Trophoblast cell (in vitro differentiated cells and primary cell): ENCODE measurements around the gene KLHDC9.

Experiments used
- DNase-seq, 2 donors: peaks; one replicate each; pipeline ENCODE4 v3.0.0-alpha.2; 2016
- H2AFZ ChIP-seq: 2 replicates; pipeline ENCODE4 v1.6.1; 2013; ENCODE audit warnings: low read length, moderate library complexity, mild to moderate bottlenecking; ENCODE audit not compliant: insufficient read depth, poor library complexity
- H2AK5ac ChIP-seq: 2 replicates; pipeline ENCODE4 v1.6.1; 2013; ENCODE audit warnings: mild to moderate bottlenecking, low read length
- H2BK120ac ChIP-seq: 2 replicates; pipeline ENCODE4 v1.6.1; 2013; ENCODE audit warnings: low read length, mild to moderate bottlenecking, moderate library complexity; ENCODE audit not compliant: insufficient read depth, poor library complexity
- H2BK12ac ChIP-seq: 2 replicates; pipeline ENCODE4 v1.6.1; 2013; ENCODE audit warnings: mild to moderate bottlenecking, low read length, moderate library complexity
- H2BK5ac ChIP-seq: 2 replicates; pipeline ENCODE4 v1.6.1; 2013; ENCODE audit warnings: low read length, low read depth, moderate library complexity, mild to moderate bottlenecking; ENCODE audit not compliant: poor library complexity
- H3K14ac ChIP-seq: 2 replicates; pipeline ENCODE4 v1.6.1; 2013; ENCODE audit warnings: mild to moderate bottlenecking, low read length
- H3K18ac ChIP-seq: 2 replicates; pipeline ENCODE4 v1.6.1; 2013; ENCODE audit warnings: mild to moderate bottlenecking, low read length
- H3K23ac ChIP-seq: 2 replicates; pipeline ENCODE4 v1.6.1; 2013; ENCODE audit warnings: low read length
- H3K27ac ChIP-seq: 2 replicates; pipeline ENCODE4 v1.5.1; 2013; ENCODE audit warnings: low read depth, mild to moderate bottlenecking, inconsistent platforms, low read length, moderate library complexity
- H3K27me3 ChIP-seq: 2 replicates; pipeline ENCODE4 v1.6.1; 2013; ENCODE audit warnings: inconsistent platforms, mild to moderate bottlenecking, low read length, moderate library complexity; ENCODE audit not compliant: insufficient read depth
- H3K36me3 ChIP-seq, 2 experiments: 1 replicate in 1 of 2; 2 replicates in 1 of 2; pipeline ENCODE4 v1.6.1; 2013; ENCODE audit warnings: low read length in 2 of 2, mild to moderate bottlenecking in 2 of 2, moderate library complexity in 1 of 2; ENCODE audit not compliant: insufficient read depth in 2 of 2, control insufficient read depth in 1 of 2
- H3K4ac ChIP-seq: 2 replicates; pipeline ENCODE4 v1.6.1; 2013; ENCODE audit warnings: low read depth, mild to moderate bottlenecking, low read length, moderate library complexity
- H3K4me1 ChIP-seq, 2 experiments: 1 replicate in 1 of 2; 2 replicates in 1 of 2; pipeline ENCODE4 v1.6.1; 2013; ENCODE audit warnings: low read length in 2 of 2, mild to moderate bottlenecking in 2 of 2, moderate library complexity in 1 of 2; ENCODE audit not compliant: insufficient read depth in 2 of 2, control insufficient read depth in 1 of 2
- H3K4me2 ChIP-seq: 2 replicates; pipeline ENCODE4 v1.6.1; 2013; ENCODE audit warnings: inconsistent platforms, mild to moderate bottlenecking, low read length, moderate library complexity
- H3K4me3 ChIP-seq: 2 replicates; pipeline ENCODE4 v1.5.1; 2013; ENCODE audit warnings: mild to moderate bottlenecking, low read depth, low read length, inconsistent platforms
- H3K79me1 ChIP-seq: one replicate; pipeline ENCODE4 v1.6.1; 2013; ENCODE audit warnings: low read length
- H3K79me2 ChIP-seq: 2 replicates; pipeline ENCODE4 v1.6.1; 2013; ENCODE audit warnings: low read length, mild to moderate bottlenecking; ENCODE audit not compliant: control insufficient read depth, insufficient read depth, poor library complexity
- H3K9ac ChIP-seq: 2 replicates; pipeline ENCODE4 v1.6.1; 2013; ENCODE audit warnings: mild to moderate bottlenecking, low read length
- H3K9me3 ChIP-seq: 2 replicates; pipeline ENCODE4 v1.6.1; 2013; ENCODE audit warnings: low read depth, mild to moderate bottlenecking, control low read depth, inconsistent platforms, low read length; ENCODE audit not compliant: insufficient read depth
- H4K12ac ChIP-seq: 2 replicates; pipeline ENCODE4 v1.6.1; 2013; ENCODE audit warnings: low read depth, mild to moderate bottlenecking, low read length, moderate library complexity
- H4K8ac ChIP-seq: 2 replicates; pipeline ENCODE4 v1.6.1; 2013; ENCODE audit warnings: low read depth, mild to moderate bottlenecking, low read length, moderate library complexity
- H4K91ac ChIP-seq: one replicate; pipeline ENCODE4 v1.6.1; 2013; ENCODE audit warnings: low read depth, mild to moderate bottlenecking, low read length, moderate library complexity
- WGBS: extraction: QIAGEN DNeasy Blood & Tissue Kit; methylation state at CpG from one replicate; pipeline ENCODE4 v1.1.7; 2013; ENCODE audit warnings: missing lambda C conversion rate; ENCODE audit not compliant: insufficient read length, insufficient coverage; ENCODE audit errors: extremely low coverage; 5-methylcytosine and 5-hydroxymethylcytosine counted together

Gene KLHDC9

DNA sequence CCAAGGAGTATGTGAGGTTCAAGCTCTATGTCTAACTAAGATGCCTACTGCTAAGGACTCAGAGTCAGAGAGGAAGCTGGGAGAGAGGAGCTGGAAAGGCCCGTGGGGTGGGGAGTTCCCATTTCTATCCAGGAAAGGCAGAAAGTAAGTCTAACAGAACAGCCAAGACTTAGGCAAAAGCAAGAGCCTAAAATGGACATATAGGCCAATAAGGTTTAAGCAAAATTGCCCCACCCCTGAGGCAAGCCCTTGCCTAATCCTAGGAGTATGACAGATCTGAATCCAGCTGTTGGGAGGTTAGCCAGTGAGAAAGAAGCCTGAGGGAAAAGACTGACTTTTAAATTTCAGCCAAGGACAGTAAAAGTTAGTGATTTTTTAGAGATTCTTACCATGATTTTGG, 1.6 kb upstream of the KLHDC9 start:
- Histone ChIP-seq H3K4me1 (peaks cover 27 to 29% of the 10 kb centered on the region in 2 experiments), H4K12ac (no peak overlapping the region), H3K4ac (no peak overlapping the region), H3K18ac (no peak overlapping the region), H2BK5ac (peak overlapping the region; percentile 13), H3K9me3 (no peaks in the 10 kb centered on the region), H3K14ac (no peak overlapping the region), H3K4me3 (no peak overlapping the region), H2AK5ac (peak overlapping the region; percentile 45), H3K27me3 (no peaks in the 10 kb centered on the region), H2AFZ (no peak overlapping the region), H3K23ac (no peak overlapping the region), H2BK120ac (no peak overlapping the region), H3K27ac (no peak overlapping the region), H2BK12ac (peak overlapping the region; percentile 63), H3K9ac (no peak overlapping the region), H3K4me2 (no peak overlapping the region), H3K36me3 (peaks cover 5 to 12% of the 10 kb centered on the region in 2 experiments), H3K79me2 (peaks cover 3% of the 10 kb centered on the region), H4K91ac (peak overlapping the region; percentile 63), H3K79me1 (peaks cover 25% of the 10 kb centered on the region), H4K8ac (no peak overlapping the region)
- DNase-seq, result peak; percentile 72 to 86
- no CpG with 5 or more reads among the region's 1 CpG for WGBS

DNA sequence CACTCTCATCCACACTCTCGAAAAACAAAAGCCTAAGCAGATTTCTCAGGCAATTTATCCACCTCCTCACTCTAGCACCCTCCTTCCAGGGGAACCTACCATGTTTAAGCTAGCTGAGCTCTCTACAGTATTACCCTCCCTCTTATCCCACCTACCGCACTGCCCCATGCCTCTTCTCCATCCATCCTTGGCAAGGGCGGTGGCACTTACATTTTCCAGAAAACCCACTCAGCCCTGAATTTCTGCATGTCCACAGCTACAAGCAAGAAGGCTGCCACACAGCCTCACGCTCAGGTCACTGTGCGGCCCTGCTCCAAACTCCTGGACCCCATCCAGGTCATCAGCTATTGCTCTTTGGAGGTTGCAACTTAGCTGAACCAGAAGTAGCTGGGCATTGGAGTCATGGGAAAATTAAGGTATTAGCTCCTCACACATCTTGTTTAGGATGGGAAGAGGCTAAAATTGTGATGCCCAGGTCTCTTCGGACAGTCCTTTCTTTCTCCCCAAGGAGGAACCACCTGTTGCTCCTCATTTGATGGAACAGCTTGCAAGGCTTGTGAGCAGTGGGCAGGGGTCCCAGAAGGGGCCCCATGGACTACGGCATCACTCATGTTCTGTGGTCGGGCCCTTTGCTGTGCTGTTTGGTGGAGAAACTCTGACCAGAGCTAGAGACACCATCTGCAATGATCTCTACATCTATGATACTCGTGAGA, 1.1 kb downstream of the KLHDC9 start:
- Histone ChIP-seq H4K12ac (peak overlapping the region; percentile 56), H3K27me3 (no peaks in the 10 kb centered on the region), H3K9ac (no peak overlapping the region), H3K27ac (no peak overlapping the region), H3K79me2 (peaks cover 3% of the 10 kb centered on the region), H3K4me3 (no peak overlapping the region), H3K23ac (no peak overlapping the region), H3K14ac (no peak overlapping the region), H4K8ac (peak overlapping the region; percentile 69), H3K18ac (peak overlapping the region; percentile 21), H3K36me3 (peaks cover 12 to 21% of the 10 kb centered on the region in 2 experiments), H2AFZ (no peak overlapping the region), H4K91ac (no peak overlapping the region), H2BK5ac (no peak overlapping the region), H2BK12ac (no peak overlapping the region), H3K4me1 (peaks cover 9 to 11% of the 10 kb centered on the region in 2 experiments), H2BK120ac (no peak overlapping the region), H3K79me1 (peaks cover 12% of the 10 kb centered on the region), H3K4me2 (peak overlapping the region; percentile 92), H3K9me3 (no peaks in the 10 kb centered on the region), H2AK5ac (no peak overlapping the region), H3K4ac (no peak overlapping the region)
- no peak for DNase-seq
- no CpG with 5 or more reads among the region's 9 CpGs for WGBS

DNA sequence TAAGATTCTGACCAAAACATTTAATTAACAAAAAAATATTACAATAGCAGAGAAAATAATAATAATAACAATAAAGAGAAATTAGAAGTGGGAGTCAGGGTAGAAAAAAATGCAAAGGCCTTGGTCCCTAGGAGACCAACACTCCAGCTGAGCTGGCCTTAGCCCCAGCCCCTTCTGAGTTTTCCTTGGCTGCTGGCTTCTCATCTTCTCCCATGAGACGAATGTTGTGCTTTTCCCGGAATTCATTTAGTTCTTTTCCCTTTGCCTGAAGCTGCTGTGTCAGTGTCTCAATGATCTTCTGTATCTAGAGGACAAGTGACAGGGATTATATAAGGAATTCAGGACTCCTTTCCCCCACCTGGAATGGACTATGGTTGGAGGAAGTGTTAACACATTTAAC, 2.4 kb downstream of the KLHDC9 start:
- H3K79me1 ChIP-seq, result peaks cover 10% of the 10 kb centered on the region
- H3K4me3 ChIP-seq, result no peak overlapping the region
- H4K91ac ChIP-seq, result no peak overlapping the region
- H2AFZ ChIP-seq, result no peak overlapping the region
- no peaks in the 10 kb centered on the region for H3K9me3 ChIP-seq
- H4K8ac ChIP-seq, result no peak overlapping the region
- H3K18ac ChIP-seq, result no peak overlapping the region
- no peak overlapping the region for H2BK120ac ChIP-seq
- H3K4ac ChIP-seq, result no peak overlapping the region
- peaks cover 9 to 11% of the 10 kb centered on the region in 2 experiments for H3K4me1 ChIP-seq
- H3K27ac ChIP-seq, result no peak overlapping the region
- no peak overlapping the region for H2BK5ac ChIP-seq
- H3K9ac ChIP-seq, result no peak overlapping the region
- H4K12ac ChIP-seq, result no peak overlapping the region
- WGBS, result no CpG with 5 or more reads among the region's 2 CpGs
- H3K27me3 ChIP-seq, result no peaks in the 10 kb centered on the region
- no peak for DNase-seq
- H2AK5ac ChIP-seq, result no peak overlapping the region
- no peak overlapping the region for H3K14ac ChIP-seq
- no peak overlapping the region for H2BK12ac ChIP-seq
- H3K23ac ChIP-seq, result no peak overlapping the region
- no peak overlapping the region for H3K4me2 ChIP-seq
- H3K36me3 ChIP-seq, result peaks cover 12 to 21% of the 10 kb centered on the region in 2 experiments
- peaks cover 3% of the 10 kb centered on the region for H3K79me2 ChIP-seq

DNA sequence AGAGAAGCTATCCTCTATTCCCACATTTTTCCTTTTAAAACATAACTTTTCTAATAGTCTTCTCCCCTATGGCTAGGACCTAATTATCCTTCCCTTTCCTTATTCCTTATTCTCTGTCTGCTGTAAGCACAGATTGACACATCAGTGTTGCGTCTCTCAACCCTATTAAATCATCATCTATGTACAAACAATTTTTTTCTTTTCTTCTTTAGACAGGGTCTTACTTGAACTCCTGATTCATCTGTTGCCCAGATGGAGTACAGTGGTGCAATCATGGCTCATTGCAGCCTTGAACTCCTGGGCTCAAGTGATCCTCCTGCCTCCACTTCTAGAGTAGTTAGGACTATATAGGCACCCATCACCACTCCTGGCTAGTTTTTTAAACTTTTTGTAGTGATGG, 8.3 kb downstream of the KLHDC9 start:
- H3K4me1 ChIP-seq, result no peaks in the 10 kb centered on the region
- no peak for DNase-seq
- no peak overlapping the region for H3K9ac ChIP-seq
- no peaks in the 10 kb centered on the region for H3K79me2 ChIP-seq
- H3K27me3 ChIP-seq, result no peaks in the 10 kb centered on the region
- H2AFZ ChIP-seq, result no peak overlapping the region
- H3K18ac ChIP-seq, result no peak overlapping the region
- peaks cover 9 to 14% of the 10 kb centered on the region in 2 experiments for H3K36me3 ChIP-seq
- no peak overlapping the region for H3K4me2 ChIP-seq
- H3K9me3 ChIP-seq, result no peaks in the 10 kb centered on the region
- H4K91ac ChIP-seq, result no peak overlapping the region
- H2BK12ac ChIP-seq, result no peak overlapping the region
- WGBS, result no CpG with 5 or more reads among the region's 1 CpG
- no peak overlapping the region for H2AK5ac ChIP-seq
- no peak overlapping the region for H3K4me3 ChIP-seq
- H3K27ac ChIP-seq, result no peak overlapping the region
- H3K14ac ChIP-seq, result no peak overlapping the region
- H3K23ac ChIP-seq, result no peak overlapping the region
- H4K8ac ChIP-seq, result no peak overlapping the region
- H3K4ac ChIP-seq, result no peak overlapping the region
- no peak overlapping the region for H2BK120ac ChIP-seq
- H4K12ac ChIP-seq, result no peak overlapping the region
- H2BK5ac ChIP-seq, result no peak overlapping the region
- no peaks in the 10 kb centered on the region for H3K79me1 ChIP-seq
